Breast epithelium (tissue), 3 donors: ENCODE results near the gene DSTYK.

Experiments used
- CTCF ChIP-seq, 3 donors: fragments of 450-650 bp; IDR thresholded peaks; one replicate each; pipeline ENCODE4 v1.5.1; 2016 to 2017; ENCODE audit warnings: antibody characterized with exemption in 3 of 3, mild to moderate bottlenecking in 3 of 3, moderate library complexity in 3 of 3
- POLR2A ChIP-seq: fragments of 450-650 bp; IDR thresholded peaks from one replicate; pipeline ENCODE4 v1.6.1; 2016; ENCODE audit warnings: antibody characterized with exemption, mild to moderate bottlenecking, moderate library complexity
- POLR2AphosphoS5 ChIP-seq, 3 donors: sonication (generic); formaldehyde crosslinking; IDR thresholded peaks; one replicate each; pipeline ENCODE4 v1.6.1; 2017; ENCODE audit warnings: antibody characterized with exemption in 3 of 3

GRCh38 chr1:205095422-205095821, 116.1 kb downstream of the DSTYK start:
- TF ChIP-seq CTCF (IDR thresholded peaks at IDR 0.05) (no peak), POLR2AphosphoS5 (IDR thresholded peaks at IDR 0.05) (no peak), POLR2A (no peak)
